Skeletal muscle cell (primary cell): ENCODE results near the gene NPDC1.
"Not testable (repeated sequence)": the region's sequence is repeated elsewhere in the genome, so short reads cannot be mapped to it uniquely, and the experiment has no call there.

Source experiments
- DNase-seq: peaks from one replicate; pipeline ENCODE4 v3.0.0-alpha.2; 2010; ENCODE audit warnings: low read depth
- H3K4me3 ChIP-seq: 2 replicates; pipeline ENCODE4 v1.5.1; 2011; ENCODE audit warnings: low read depth, mild to moderate bottlenecking, control low read depth, low read length, moderate library complexity

Gene NPDC1

GRCh38 chr9:137016436-137016835, 29.5 kb downstream of the NPDC1 start:
- no peak for DNase-seq
- H3K4me3 ChIP-seq = no peak overlapping the region

- H3K4me3 ChIP-seq = no peak overlapping the region
- DNase-seq = no peak
Observed at GRCh38 chr9:137015976-137016375, 30.0 kb downstream of the NPDC1 start.

GRCh38 chr9:137015540-137015930, 30.4 kb downstream of the NPDC1 start:
- no peak overlapping the region for H3K4me3 ChIP-seq
- no peak for DNase-seq

- DNase-seq = no peak
- H3K4me3 ChIP-seq = no peak overlapping the region
Observed at GRCh38 chr9:137014776-137015539, 31.0 kb downstream of the NPDC1 start.

GRCh38 chr9:137014166-137014565, 31.8 kb downstream of the NPDC1 start:
- DNase-seq = no peak
- no peak overlapping the region for H3K4me3 ChIP-seq

- H3K4me3 ChIP-seq = no peak overlapping the region
- DNase-seq = no peak
Observed at GRCh38 chr9:137013571-137013940, 32.4 kb downstream of the NPDC1 start.

- DNase-seq = no peak
- H3K4me3 ChIP-seq = no peak overlapping the region
Observed at GRCh38 chr9:137012694-137013570, 33.0 kb downstream of the NPDC1 start.

GRCh38 chr9:137011907-137012675, 33.9 kb downstream of the NPDC1 start:
- no peak for DNase-seq
- no peak overlapping the region for H3K4me3 ChIP-seq

GRCh38 chr9:137011156-137011555, 34.8 kb downstream of the NPDC1 start:
- no peak for DNase-seq

GRCh38 chr9:137009938-137010732, 35.8 kb downstream of the NPDC1 start:
- H3K4me3 ChIP-seq = no peak overlapping the region
- no peak for DNase-seq

More at GRCh38 chr9:137011156-137011555, 34.8 kb downstream of the NPDC1 start:
- no peak overlapping the region for H3K4me3 ChIP-seq

- H3K4me3 ChIP-seq = no peak overlapping the region
- no peak for DNase-seq
Observed at GRCh38 chr9:137009217-137009616, 36.8 kb downstream of the NPDC1 start.

GRCh38 chr9:137008312-137008711, 37.7 kb downstream of the NPDC1 start:
- no peak for DNase-seq
- no peak overlapping the region for H3K4me3 ChIP-seq

- no peak overlapping the region for H3K4me3 ChIP-seq
- no peak for DNase-seq
Observed at GRCh38 chr9:137007816-137008270, 38.1 kb downstream of the NPDC1 start.

GRCh38 chr9:137007108-137007815, 38.7 kb downstream of the NPDC1 start:
- H3K4me3 ChIP-seq = no peak overlapping the region
- no peak for DNase-seq

- DNase-seq = no peak
- H3K4me3 ChIP-seq = no peak overlapping the region
Observed at GRCh38 chr9:137006116-137007003, 39.6 kb downstream of the NPDC1 start.

- DNase-seq, H3K4me3 ChIP-seq: not testable (repeated sequence)
Observed at GRCh38 chr9:137004285-137004684, 41.7 kb downstream of the NPDC1 start.

GRCh38 chr9:137002646-137003041, 43.3 kb downstream of the NPDC1 start:
- no peak overlapping the region for H3K4me3 ChIP-seq
- no peak for DNase-seq
